Heart right ventricle (tissue), 16 donors: ENCODE data around the gene PRR13. TPM values are rescaled to one million over a fixed set of nuclear protein-coding genes. Genes with fewer than 3 reads are reported as not detected.
A peak's percentile ranks its signal among the peaks of the same experiment; 100 is the strongest.

Experiments used
- ATAC-seq, 8 donors: fragments of 200-7000 bp; cut with Tn5 transposase; one replicate each; pipeline ENCODE4 v1.9.1; 2020; ENCODE audit warnings: mild to moderate bottlenecking in 8 of 8, moderate library complexity in 8 of 8, moderate number of reproducible peaks in 1 of 8
- DNase-seq, 2 donors: peaks; one replicate each; pipeline ENCODE4 v3.0.0-alpha.2; 2020
- H3K27ac ChIP-seq, 10 donors: fragments of 200-600 bp; sonication (generic) in 2 of 10; one replicate each; pipeline versions ENCODE4 v1.5.0 to v1.8.0; 2020 to 2022; ENCODE audit warnings: mild to moderate bottlenecking in 3 of 10
- H3K27me3 ChIP-seq, 7 donors: fragments of 200-600 bp; one replicate each; pipeline ENCODE4 v1.8.0; 2021 to 2022; ENCODE audit warnings: mild to moderate bottlenecking in 2 of 7
- H3K36me3 ChIP-seq, 9 donors: fragments of 200-600 bp; sonication (generic) in 1 of 9; one replicate each; pipeline versions ENCODE4 v1.5.0 to v1.8.0; 2020 to 2022; ENCODE audit warnings: mild to moderate bottlenecking in 2 of 9
- H3K4me1 ChIP-seq, 9 donors: fragments of 200-600 bp; sonication (generic) in 1 of 9; one replicate each; pipeline versions ENCODE4 v1.5.0 to v1.8.0; 2020 to 2022; ENCODE audit warnings: mild to moderate bottlenecking in 4 of 9
- H3K4me3 ChIP-seq, 10 donors: fragments of 200-600 bp; sonication (generic) in 2 of 10; one replicate each; pipeline versions ENCODE4 v1.5.0 to v1.8.0; 2020 to 2022; ENCODE audit warnings: mild to moderate bottlenecking in 7 of 10, moderate library complexity in 2 of 10
- H3K9me3 ChIP-seq, 11 donors: fragments of 200-600 bp in 10 of 11; sonication (generic) in 2 of 11; one replicate each; pipeline versions ENCODE4 v1.5.0 to v1.8.0; 2013 to 2022; ENCODE audit warnings: mild to moderate bottlenecking in 2 of 11, control low read depth in 1 of 11, moderate library complexity in 1 of 11
- WGBS, 2 donors: extraction: QIAGEN DNeasy Blood & Tissue Kit; methylation state at CpG; one replicate each; pipeline ENCODE4 v1.1.7; 2013; ENCODE audit warnings: inconsistent platforms in 1 of 2; 5-methylcytosine and 5-hydroxymethylcytosine counted together
- intact Hi-C, 10 donors: fragments of 100-400 bp; cut with DNase I; formaldehyde crosslinking; loops; one replicate each; pipeline versions ENCODE4 v1.11.1 to v1.14.2; 2022
- polyA plus RNA-seq, 2 donors: library from polyadenylated mRNA; stranded (reverse); fragments of 200-250 nt; gene quantifications; one replicate each; pipeline ENCODE4 v1.2.3, GENCODE V29; 2013
- total RNA-seq, 10 donors: library from RNA; stranded (reverse); fragmentation: NEBNext Ultra II Directional in 3 of 10; extraction: Animal tissue kit (Norgen Biotek cat#: 25700) in 3 of 10; gene quantifications; one replicate each; pipeline versions ENCODE4 v1.2.1 to v1.2.4, GENCODE V29; 2021 to 2023
- TF ChIP-seq, protein P1 (sequence below), 9 donors: fragments of 200-600 bp; sonication (generic) in 2 of 9; IDR thresholded peaks; one replicate each; pipeline versions ENCODE4 v1.5.0 to v1.8.0; 2021 to 2022; ENCODE audit warnings: antibody characterized with exemption in 9 of 9, mild to moderate bottlenecking in 5 of 9, moderate library complexity in 1 of 9
- donor health status: Arrhythmogenic right ventricular cardiomyopathy.
- donor health status: ischemic (EF 13 %, LVEDD 7.1; RV severe dilation, severe dysfunction).
- donor health status: healthy with polysubstance abuse.
- donor health status: DM: no; HTN: yes; CAD: no.
- donor health status: DM: no; HTN: no; CAD: no.
- donor health status: ischemic (EF 25% LVEDD 6.9; RV normal size, moderate dysfunction).
- donor health status: ischemic (EF 25% LVEDD 5.7; RV mildly dilated, moderate dysfunction).
- donor health status: healthy.
- donor health status: DM: yes; HTN: yes; CAD: no.
- donor health status: Ischemic cardiomyopathy.
- donor health status: ischemic (EF 35%, LVEDD 5.7; RV mildly dilated, moderate dysfunction).
- donor health status: nonischemic (EF 11% LVEDD 7.7; RV severe dilation, severe dysfunction).
- donor health status: DM: yes; HTN: yes; CAD: no.
- donor health status: PGD.
- donor health status: ischemic (EF 29% LVEDD 5.4; RV normal size, mild dysfunction).
- donor health status: nonischemic (EF 23%, LVEDD 6.1; RV moderate dilation, normal function).

PRR13 gene
- total and polyA plus RNA-seq, 12 donors, result 28.6 to 122 (median 55.4) TPM

DNA sequence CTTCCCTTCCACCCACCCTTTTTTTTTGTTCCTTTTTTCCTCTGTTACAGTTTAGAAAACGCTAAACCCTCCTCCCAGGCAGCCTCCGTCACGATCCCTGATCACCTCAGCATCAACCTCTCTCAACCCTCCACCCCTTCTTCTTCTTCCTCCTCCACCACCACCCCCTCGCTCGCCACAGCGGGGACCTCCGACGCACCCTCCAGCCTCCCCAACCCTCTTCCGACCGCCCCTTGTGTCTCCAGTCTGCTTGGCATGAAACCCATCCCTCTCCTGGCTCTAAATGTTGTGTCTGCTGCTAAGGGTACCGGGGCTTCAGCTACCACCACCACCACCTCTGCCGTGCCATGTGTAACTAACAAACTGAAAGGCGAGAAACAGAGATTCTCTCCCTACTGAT lies 33.3 kb downstream of the PRR13 start:
- 61 to 71% methylated on average over 13 of the region's 13 CpGs for WGBS, 2 donors
- peak overlapping the region in 2 of 10 donors; percentile 2 to 38 for H3K27ac ChIP-seq
- H3K4me1 ChIP-seq, result peaks cover 18 to 91% (median 65%) of the 10 kb centered on the region in 9 donors
- no peak overlapping the region for H3K4me3 ChIP-seq
- DNase-seq, result no peak
- ATAC-seq, result peak in 2 of 8 donors; percentile 12 to 18
- peaks cover 2 to 100% (median 73%) of the 10 kb centered on the region in 9 donors for H3K36me3 ChIP-seq
- no peaks in the 10 kb centered on the region for H3K9me3 ChIP-seq
- intact Hi-C loops, result no loop called here
- TF ChIP-seq, protein P1, sequence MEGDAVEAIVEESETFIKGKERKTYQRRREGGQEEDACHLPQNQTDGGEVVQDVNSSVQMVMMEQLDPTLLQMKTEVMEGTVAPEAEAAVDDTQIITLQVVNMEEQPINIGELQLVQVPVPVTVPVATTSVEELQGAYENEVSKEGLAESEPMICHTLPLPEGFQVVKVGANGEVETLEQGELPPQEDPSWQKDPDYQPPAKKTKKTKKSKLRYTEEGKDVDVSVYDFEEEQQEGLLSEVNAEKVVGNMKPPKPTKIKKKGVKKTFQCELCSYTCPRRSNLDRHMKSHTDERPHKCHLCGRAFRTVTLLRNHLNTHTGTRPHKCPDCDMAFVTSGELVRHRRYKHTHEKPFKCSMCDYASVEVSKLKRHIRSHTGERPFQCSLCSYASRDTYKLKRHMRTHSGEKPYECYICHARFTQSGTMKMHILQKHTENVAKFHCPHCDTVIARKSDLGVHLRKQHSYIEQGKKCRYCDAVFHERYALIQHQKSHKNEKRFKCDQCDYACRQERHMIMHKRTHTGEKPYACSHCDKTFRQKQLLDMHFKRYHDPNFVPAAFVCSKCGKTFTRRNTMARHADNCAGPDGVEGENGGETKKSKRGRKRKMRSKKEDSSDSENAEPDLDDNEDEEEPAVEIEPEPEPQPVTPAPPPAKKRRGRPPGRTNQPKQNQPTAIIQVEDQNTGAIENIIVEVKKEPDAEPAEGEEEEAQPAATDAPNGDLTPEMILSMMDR (IDR thresholded peaks at IDR 0.05), result no peak
- H3K27me3 ChIP-seq, result no peaks in the 10 kb centered on the region

DNA sequence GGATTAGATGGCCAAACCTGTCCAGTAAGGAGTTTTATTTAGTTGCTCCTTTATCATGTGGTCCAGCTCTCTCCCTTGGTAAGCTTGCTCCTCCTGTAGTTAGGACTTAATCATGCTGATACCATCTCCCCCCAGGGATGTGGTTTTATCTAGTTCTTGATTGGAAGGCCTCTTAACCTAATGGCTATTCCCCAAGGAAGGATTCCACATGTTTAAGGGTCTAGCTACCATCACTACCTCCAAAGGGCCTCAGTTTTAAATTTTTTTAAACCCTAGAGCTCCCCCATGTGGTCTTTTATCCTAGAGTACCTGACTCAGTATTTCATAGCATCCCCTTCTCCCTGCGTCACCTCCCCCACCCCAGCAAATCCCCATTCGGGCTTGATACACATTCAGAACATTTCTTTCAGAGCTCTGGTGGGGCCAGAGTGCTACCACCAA lies 35.3 kb downstream of the PRR13 start:
- peak in 5 of 8 donors; percentile 26 to 42 (median 40) for ATAC-seq
- Histone ChIP-seq H3K27me3 (no peaks in the 10 kb centered on the region), H3K4me1 (peaks cover 18 to 80% (median 64%) of the 10 kb centered on the region in 9 donors)

DNA sequence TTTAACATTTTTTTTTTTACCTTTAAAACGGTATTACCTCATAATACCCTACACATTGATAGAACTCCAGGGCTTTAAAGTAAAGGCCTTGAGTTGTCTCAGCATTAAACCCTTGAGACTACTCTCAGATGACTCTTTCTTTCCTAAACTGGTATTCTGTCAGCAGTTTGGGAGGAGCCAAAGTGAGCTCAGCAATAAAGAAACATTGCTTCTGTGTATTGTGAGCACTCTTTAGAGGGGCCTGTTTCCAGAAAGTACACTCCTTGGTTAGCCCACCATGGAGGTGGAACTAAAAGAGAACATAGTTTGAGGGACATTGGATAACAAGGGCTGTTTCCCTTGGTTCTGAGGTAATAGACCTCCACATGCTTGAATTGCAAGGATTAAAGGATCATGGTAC lies 37.3 kb downstream of the PRR13 start:
- TF ChIP-seq, protein P1 (IDR thresholded peaks at IDR 0.05), result no peak
- DNase-seq (no peak), ATAC-seq (no peak)
- peaks cover 0 to 100% (median 81%) of the 10 kb centered on the region in 9 donors for H3K36me3 ChIP-seq
- no peak overlapping the region for H3K4me3 ChIP-seq
- peaks cover 13 to 69% (median 49%) of the 10 kb centered on the region in 9 donors for H3K4me1 ChIP-seq
- intact Hi-C loops, result loop anchor here in 1 of 10 donors (2.0 kb wide), 1 partner anchor 14 kb away; no protein-coding TSS in a partner anchor
- no peaks in the 10 kb centered on the region for H3K9me3 ChIP-seq
- WGBS, 2 donors, result 59 to 60% methylated on average over 1 of the region's 1 CpG
- no peaks in the 10 kb centered on the region for H3K27me3 ChIP-seq
- peak overlapping the region in 1 of 10 donors; percentile 32 for H3K27ac ChIP-seq

More for the DNA sequence above, 35.3 kb downstream of the PRR13 start:
- intact Hi-C loops, result no loop called here
- Histone ChIP-seq H3K27ac (peak overlapping the region in 2 of 10 donors; percentile 8 to 38), H3K4me3 (no peak overlapping the region), H3K36me3 (peaks cover 0 to 100% (median 73%) of the 10 kb centered on the region in 9 donors), H3K9me3 (no peaks in the 10 kb centered on the region)
- DNase-seq, result no peak
- TF ChIP-seq, protein P1 (IDR thresholded peaks at IDR 0.05), result peak in 6 of 9 donors; percentile 24 to 47 (median 39)
- WGBS, 2 donors, result 47 to 67% methylated on average over 2 of the region's 2 CpGs

DNA sequence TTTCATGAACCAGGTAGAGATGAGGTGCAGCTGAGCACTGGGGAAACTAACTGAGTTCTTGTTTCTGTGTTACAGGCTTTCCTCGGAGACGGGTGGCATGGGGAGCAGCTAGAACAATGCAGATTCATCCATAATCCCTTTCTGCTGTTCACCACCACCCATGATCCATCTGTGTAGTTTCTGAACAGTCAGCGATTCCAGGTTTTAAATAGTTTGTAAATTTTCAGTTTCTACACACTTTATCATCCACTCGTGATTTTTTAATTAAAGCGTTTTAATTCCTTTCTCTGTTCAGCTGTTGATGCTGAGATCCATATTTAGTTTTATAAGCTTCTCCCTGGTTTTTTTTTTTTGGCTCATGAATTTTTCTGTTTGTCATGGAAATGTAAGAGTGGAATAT lies 37.8 kb downstream of the PRR13 start:
- Histone ChIP-seq H3K4me3 (no peak overlapping the region), H3K4me1 (peaks cover 13 to 65% (median 44%) of the 10 kb centered on the region in 9 donors), H3K27ac (peak overlapping the region in 1 of 10 donors; percentile 32), H3K36me3 (peaks cover 0 to 100% (median 81%) of the 10 kb centered on the region in 9 donors), H3K9me3 (no peaks in the 10 kb centered on the region), H3K27me3 (no peaks in the 10 kb centered on the region)
- 79 to 84% methylated on average over 5 of the region's 5 CpGs for WGBS, 2 donors
- no peak for ATAC-seq
- TF ChIP-seq, protein P1 (IDR thresholded peaks at IDR 0.05), result no peak
- intact Hi-C loops, result loop anchor here in 1 of 10 donors (2.0 kb wide), 1 partner anchor 13 kb away; no protein-coding TSS in a partner anchor
- no peak for DNase-seq
